Body of pancreas (tissue), 4 donors: ENCODE results near the gene USP14. TPM values are rescaled to one million over a fixed set of nuclear protein-coding genes. Genes with fewer than 3 reads are reported as not detected.

Experiments
- ATAC-seq: fragments of 150-250 bp; one replicate; pipeline ENCODE4 v1.9.1; 2016
- DNase-seq, 4 donors: peaks; one replicate each; pipeline ENCODE4 v3.0.0-alpha.2; 2019
- H3K27ac ChIP-seq, 4 donors: fragments of 200-600 bp; sonication (generic); 1 replicate in 3 of 4; 2 replicates in 1 of 4; pipeline versions ENCODE4 v1.5.1 to v1.6.1; 2016 to 2019; ENCODE audit warnings: mild to moderate bottlenecking in 1 of 4, mixed read lengths in 1 of 4, moderate library complexity in 1 of 4
- H3K27me3 ChIP-seq, 2 donors: fragments of 200-600 bp; sonication (generic); one replicate each; pipeline ENCODE4 v1.6.0; 2016; ENCODE audit warnings: mild to moderate bottlenecking in 1 of 2
- H3K36me3 ChIP-seq, 2 donors: fragments of 200-600 bp; sonication (generic); replicated peaks in 1 of 2; 2 replicates each; pipeline ENCODE4 v1.5.1; 2016; ENCODE audit warnings: low read depth in 2 of 2; ENCODE audit not compliant: insufficient read depth in 1 of 2
- H3K4me1 ChIP-seq: fragments of 200-600 bp; sonication (generic); one replicate; pipeline ENCODE4 v1.6.0; 2016
- H3K4me3 ChIP-seq, 2 donors: fragments of 200-600 bp; sonication (generic); 1 replicate in 1 of 2; 2 replicates in 1 of 2; pipeline ENCODE4 v1.5.1; 2016 to 2019
- H3K9me3 ChIP-seq, 3 donors: fragments of 200-600 bp; sonication (generic); 1 replicate in 2 of 3; 2 replicates in 1 of 3; pipeline ENCODE4 v1.5.1; 2016
- POLR2A ChIP-seq, 3 donors: fragments of 450-650 bp; IDR thresholded peaks; one replicate each; pipeline ENCODE4 v1.6.1; 2016; ENCODE audit warnings: antibody characterized with exemption in 3 of 3, mild to moderate bottlenecking in 2 of 3
- WGBS, 2 donors: methylation state at CpG; one replicate each; pipeline ENCODE4 v1.1.5; 2017; 5-methylcytosine and 5-hydroxymethylcytosine counted together
- intact Hi-C: fragments of 100-400 bp; cut with DNase I; formaldehyde crosslinking; loops from one replicate; pipeline ENCODE4 v1.15.1; 2023
- total RNA-seq, 2 donors: library from RNA; depleted of rRNA; stranded (reverse); fragments of >200 nt; gene quantifications; one replicate each; pipeline ENCODE4 v1.1.0, GENCODE V29; 2016
- TF ChIP-seq, protein P1 (sequence below), 7 experiments: fragments of 450-650 bp in 4 of 7; fragments of 200-600 bp in 3 of 7; sonication (generic) in 3 of 7; IDR thresholded peaks; one replicate each; pipeline ENCODE4 v1.5.1; 2016 to 2019; ENCODE audit warnings: antibody characterized with exemption in 7 of 7

Gene USP14
- total RNA-seq, 2 donors from 2014 or later: 14.5 to 18.8 TPM

- H3K4me1 ChIP-seq: no peaks in the 10 kb centered on the region
- TF ChIP-seq, protein P1, sequence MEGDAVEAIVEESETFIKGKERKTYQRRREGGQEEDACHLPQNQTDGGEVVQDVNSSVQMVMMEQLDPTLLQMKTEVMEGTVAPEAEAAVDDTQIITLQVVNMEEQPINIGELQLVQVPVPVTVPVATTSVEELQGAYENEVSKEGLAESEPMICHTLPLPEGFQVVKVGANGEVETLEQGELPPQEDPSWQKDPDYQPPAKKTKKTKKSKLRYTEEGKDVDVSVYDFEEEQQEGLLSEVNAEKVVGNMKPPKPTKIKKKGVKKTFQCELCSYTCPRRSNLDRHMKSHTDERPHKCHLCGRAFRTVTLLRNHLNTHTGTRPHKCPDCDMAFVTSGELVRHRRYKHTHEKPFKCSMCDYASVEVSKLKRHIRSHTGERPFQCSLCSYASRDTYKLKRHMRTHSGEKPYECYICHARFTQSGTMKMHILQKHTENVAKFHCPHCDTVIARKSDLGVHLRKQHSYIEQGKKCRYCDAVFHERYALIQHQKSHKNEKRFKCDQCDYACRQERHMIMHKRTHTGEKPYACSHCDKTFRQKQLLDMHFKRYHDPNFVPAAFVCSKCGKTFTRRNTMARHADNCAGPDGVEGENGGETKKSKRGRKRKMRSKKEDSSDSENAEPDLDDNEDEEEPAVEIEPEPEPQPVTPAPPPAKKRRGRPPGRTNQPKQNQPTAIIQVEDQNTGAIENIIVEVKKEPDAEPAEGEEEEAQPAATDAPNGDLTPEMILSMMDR (IDR thresholded peaks at IDR 0.05): no peak
- TF ChIP-seq POLR2A (IDR thresholded peaks at IDR 0.05): no peak
- H3K27me3 ChIP-seq: no peaks in the 10 kb centered on the region
- WGBS, 2 donors: 86 to 97% methylated on average over 2 of the region's 2 CpGs
- intact Hi-C loops: no loop called here
- ATAC-seq (no peak), DNase-seq (no peak)
- H3K27ac ChIP-seq: no peak overlapping the region
- H3K9me3 ChIP-seq: no peaks in the 10 kb centered on the region
- H3K36me3 ChIP-seq: peaks cover 5 to 22% of the 10 kb centered on the region in 2 donors
- H3K4me3 ChIP-seq: no peak overlapping the region
These were observed 41.4 kb downstream of the USP14 start for GRCh38 chr18:199768-200167.

- no peaks in the 10 kb centered on the region for H3K27me3 ChIP-seq
- DNase-seq (no peak), ATAC-seq (no peak)
- H3K4me3 ChIP-seq: no peak overlapping the region
- WGBS, 2 donors: 18 to 31% methylated on average over 1 of the region's 1 CpG
- no peak overlapping the region for H3K27ac ChIP-seq
- H3K9me3 ChIP-seq: no peaks in the 10 kb centered on the region
- TF ChIP-seq POLR2A (IDR thresholded peaks at IDR 0.05): no peak
- TF ChIP-seq, protein P1 (IDR thresholded peaks at IDR 0.05): no peak
- H3K36me3 ChIP-seq: peaks cover 0 to 20% of the 10 kb centered on the region in 2 donors
- intact Hi-C loops: no loop called here
- no peaks in the 10 kb centered on the region for H3K4me1 ChIP-seq
These were observed 51.7 kb downstream of the USP14 start for GRCh38 chr18:210075-210474.

GRCh38 chr18:210733-211132 lies 52.4 kb downstream of the USP14 start:
- WGBS, 2 donors: 94 to 95% methylated on average over 4 of the region's 4 CpGs
- ATAC-seq (no peak), DNase-seq (no peak)
- no peaks in the 10 kb centered on the region for H3K4me1 ChIP-seq
- no peaks in the 10 kb centered on the region for H3K27me3 ChIP-seq
- TF ChIP-seq, protein P1 (IDR thresholded peaks at IDR 0.05): no peak
- TF ChIP-seq POLR2A (IDR thresholded peaks at IDR 0.05): no peak
- intact Hi-C loops: no loop called here
- peaks cover 0 to 20% of the 10 kb centered on the region in 2 donors for H3K36me3 ChIP-seq
- no peak overlapping the region for H3K27ac ChIP-seq
- H3K4me3 ChIP-seq: no peak overlapping the region
- no peaks in the 10 kb centered on the region for H3K9me3 ChIP-seq

DNA sequence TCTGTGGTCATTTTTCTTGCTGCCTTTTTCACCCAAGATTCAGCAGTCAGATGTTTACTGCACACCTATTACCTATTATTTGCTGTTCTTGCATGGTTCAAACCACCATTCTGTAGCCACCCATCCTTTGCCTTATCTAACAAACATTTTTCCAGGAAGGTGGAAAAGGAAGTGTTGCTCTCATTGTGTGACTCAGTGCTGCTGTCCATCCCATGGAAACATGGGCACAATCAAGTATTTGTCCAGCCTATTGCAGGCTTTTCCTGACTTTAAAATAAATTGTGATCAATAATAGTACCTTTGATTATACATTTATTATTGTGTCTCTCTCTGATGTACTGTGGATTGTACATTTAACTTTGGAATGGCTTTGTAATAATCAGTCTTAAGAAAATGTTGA lies 53.2 kb downstream of the USP14 start:
- ATAC-seq: no peak
- intact Hi-C loops: no loop called here
- TF ChIP-seq POLR2A (IDR thresholded peaks at IDR 0.05): no peak
- TF ChIP-seq, protein P1 (IDR thresholded peaks at IDR 0.05): no peak
- Histone ChIP-seq H3K9me3 (no peaks in the 10 kb centered on the region), H3K27ac (no peak overlapping the region), H3K4me1 (no peaks in the 10 kb centered on the region), H3K27me3 (no peaks in the 10 kb centered on the region), H3K4me3 (no peak overlapping the region), H3K36me3 (peaks cover 0 to 23% of the 10 kb centered on the region in 2 donors)
- DNase-seq: no peak

- H3K4me3 ChIP-seq: no peak overlapping the region
- ATAC-seq (no peak), DNase-seq (no peak)
- peaks cover 0 to 3% (median 0%) of the 10 kb centered on the region in 3 donors for H3K9me3 ChIP-seq
- intact Hi-C loops: no loop called here
- TF ChIP-seq, protein P1 (IDR thresholded peaks at IDR 0.05): no peak
- TF ChIP-seq POLR2A (IDR thresholded peaks at IDR 0.05): no peak
- no peaks in the 10 kb centered on the region for H3K27me3 ChIP-seq
- 48 to 68% methylated on average over 1 of the region's 1 CpG for WGBS, 2 donors
- H3K36me3 ChIP-seq: peaks cover 0 to 28% of the 10 kb centered on the region in 2 donors
- no peak overlapping the region for H3K27ac ChIP-seq
- H3K4me1 ChIP-seq: no peaks in the 10 kb centered on the region
These were observed 54.4 kb downstream of the USP14 start for GRCh38 chr18:212780-213179.
